HG03442 (cell line): ENCODE data around the gene OR5AU1.
A peak's percentile ranks its signal among the peaks of the same experiment; 100 is the strongest.

Source experiments
- ATAC-seq: cut with Tn5 transposase; IDR thresholded peaks from one replicate; pipeline ENCODE4 v1.9.1; 2021; ENCODE audit warnings: mild to moderate bottlenecking, moderate library complexity; ENCODE audit not compliant: unreplicated experiment

OR5AU1 gene

DNA sequence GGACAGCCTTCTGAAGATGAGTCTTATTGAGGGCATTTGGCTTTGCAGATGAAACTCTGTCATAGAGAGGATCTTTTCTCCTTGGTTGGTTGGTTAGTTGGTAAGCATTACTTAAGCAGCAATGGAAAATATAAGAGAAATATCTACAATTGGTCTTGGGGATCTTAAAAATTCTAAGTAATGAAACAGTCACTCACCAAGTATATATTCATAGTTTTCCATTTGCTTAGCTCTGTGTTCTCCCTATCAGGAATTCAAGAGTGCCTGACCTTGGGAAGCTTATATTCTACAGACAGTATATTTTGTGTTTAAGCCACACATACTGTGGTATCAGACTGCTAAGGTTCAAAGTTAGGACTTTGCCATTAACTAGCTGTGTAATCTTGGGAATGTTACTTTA lies at the start of gene OR5AU1:
TSS of gene OR5AU1 (minus strand) at position 101 of the 400 bp plus-strand sequence. CDS start 191 bp downstream, outside the sequence.
- ATAC-seq = no peak

DNA sequence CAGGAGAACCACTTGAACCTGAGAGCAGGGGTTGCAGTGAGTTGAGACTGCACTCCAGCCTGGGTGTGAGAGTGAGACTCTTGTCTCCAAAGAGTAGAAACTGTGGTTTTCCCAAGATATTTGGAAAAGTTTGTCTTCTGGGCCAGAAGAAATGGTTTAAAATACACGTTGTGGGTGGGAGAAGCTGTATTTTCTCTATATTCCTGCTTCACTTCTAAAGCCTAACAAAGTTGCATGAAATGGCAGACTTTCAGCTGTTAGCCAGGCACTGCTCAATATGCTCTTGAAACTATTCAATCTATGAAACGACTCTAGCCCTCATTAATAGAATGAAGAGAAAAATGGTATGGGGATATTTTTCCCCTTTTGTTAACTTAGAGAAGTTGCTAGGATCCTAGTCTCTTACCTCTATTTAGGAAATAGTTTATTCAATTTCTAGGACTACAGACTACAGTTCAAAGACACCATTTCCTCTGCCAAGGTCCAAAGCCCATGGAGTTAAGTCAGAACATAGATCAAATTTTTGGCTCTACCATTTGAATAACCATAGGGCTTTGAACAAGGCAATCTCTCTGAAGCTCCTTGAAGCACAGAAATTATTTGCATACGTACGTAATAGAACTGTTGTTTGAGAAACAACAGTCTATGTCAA lies 49.3 kb upstream of the OR5AU1 start:
- no peak for ATAC-seq

DNA sequence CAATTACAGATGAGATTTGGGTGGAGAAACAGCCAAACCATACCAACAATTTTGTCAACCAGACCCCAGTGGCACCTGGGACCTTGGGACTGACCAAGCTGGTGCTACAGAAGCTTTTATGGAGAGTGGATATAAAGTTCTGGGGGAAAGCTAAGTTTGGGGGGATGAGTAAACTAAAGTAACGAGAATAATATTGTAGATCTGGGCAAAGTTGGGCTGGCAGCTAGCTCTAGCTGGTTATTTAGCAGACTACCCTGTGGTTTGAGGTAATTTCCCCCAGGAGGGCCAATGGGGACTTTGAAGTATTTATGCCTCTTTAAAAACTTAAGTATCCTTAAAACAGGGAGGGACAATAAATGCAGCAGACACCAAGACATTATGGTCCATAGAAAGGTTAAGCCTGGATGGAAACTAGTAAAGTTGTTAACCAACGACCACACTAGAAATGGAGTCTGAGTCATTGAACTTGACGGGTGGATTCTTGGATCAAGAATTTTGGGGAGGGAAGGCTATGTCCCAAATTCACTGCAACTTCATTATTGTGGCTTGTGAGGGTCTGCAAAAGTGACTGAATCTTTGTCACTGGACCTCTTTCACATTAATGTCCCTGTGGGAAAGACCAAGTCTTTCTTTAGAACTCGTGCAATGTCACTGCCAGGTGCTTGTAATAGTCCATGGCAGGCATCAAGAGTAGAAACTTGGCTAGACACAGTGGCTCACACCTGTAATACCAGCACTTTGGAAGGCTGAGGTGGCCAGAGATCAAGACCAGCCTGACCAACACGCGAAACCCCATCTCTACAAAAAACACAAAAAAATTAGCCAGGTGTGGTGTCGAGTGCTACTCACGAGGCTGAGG lies 48.5 kb upstream of the OR5AU1 start:
- no peak for ATAC-seq

DNA sequence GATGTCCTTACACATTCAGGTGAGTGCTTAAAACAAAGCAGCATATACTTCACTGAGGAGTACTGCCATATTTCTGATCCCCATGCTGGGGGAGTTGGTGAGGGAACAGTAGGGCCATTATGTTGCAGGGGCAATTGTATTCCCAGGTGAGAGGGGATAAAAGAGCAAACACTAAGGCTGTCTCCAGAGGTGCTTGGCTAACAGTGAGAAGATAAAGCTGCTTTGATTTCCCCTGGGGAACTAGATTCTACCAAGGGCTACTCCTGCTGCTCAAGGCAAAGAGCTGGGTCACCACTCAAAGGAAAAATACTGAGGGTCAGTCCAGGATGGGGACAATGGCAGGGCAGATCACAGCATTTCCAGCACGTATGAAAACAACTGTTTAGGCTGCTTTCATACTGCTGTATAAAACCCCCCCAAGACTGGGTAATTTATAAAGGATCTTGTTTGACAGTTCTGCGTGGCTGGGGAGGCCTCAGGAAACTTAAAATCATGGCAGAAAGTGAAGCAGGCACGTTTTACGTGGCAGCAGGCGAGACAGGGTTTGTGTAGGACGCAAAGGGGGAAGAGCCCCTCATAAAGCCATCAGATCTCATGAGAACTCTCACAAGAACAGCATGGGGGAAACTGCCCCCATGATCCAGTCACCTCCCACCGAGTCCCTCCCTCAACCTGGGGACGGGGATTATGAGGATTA lies 47.8 kb upstream of the OR5AU1 start:
- no peak for ATAC-seq

DNA sequence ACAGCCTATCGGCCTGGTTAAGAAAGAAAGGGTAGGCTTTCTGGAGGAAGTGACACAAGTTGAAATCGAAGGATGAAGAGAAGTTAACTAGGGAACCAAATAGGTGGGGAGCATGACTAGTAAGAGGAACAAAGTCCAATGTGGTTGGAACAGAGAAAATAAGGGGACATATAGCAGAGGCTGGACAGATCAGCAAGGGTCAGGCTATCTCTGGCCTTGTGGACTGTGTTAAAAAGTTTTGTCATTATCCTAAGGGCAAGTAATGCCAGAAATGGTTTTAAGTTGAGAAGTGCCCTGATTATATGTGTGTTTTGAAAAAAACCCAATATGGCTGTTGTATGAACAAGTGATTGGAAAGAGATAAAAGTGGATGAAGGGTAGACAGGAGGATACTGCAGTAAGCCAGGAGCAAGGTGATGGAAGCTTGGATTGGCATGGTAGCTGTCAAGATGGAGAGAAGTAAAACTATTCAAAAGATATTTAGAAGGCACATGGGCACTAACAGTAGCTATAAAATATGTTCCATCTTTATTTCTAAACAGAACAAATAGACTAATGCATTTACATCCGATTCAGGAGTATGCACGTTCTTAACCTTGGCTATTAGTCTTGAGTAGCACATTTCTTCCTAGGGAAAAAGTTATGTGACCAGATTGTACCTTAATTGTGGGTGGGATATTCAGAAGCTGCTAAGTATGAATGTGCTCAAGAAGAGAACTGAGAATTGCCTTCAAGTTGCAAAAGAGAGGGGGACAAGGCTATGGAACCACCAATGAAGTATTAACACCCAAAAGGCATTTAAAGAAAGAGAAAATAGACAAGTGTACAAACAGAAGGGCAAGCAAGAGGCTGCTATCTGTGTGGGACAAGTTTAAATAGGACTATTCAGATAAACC lies 46.8 kb upstream of the OR5AU1 start:
- no peak for ATAC-seq

DNA sequence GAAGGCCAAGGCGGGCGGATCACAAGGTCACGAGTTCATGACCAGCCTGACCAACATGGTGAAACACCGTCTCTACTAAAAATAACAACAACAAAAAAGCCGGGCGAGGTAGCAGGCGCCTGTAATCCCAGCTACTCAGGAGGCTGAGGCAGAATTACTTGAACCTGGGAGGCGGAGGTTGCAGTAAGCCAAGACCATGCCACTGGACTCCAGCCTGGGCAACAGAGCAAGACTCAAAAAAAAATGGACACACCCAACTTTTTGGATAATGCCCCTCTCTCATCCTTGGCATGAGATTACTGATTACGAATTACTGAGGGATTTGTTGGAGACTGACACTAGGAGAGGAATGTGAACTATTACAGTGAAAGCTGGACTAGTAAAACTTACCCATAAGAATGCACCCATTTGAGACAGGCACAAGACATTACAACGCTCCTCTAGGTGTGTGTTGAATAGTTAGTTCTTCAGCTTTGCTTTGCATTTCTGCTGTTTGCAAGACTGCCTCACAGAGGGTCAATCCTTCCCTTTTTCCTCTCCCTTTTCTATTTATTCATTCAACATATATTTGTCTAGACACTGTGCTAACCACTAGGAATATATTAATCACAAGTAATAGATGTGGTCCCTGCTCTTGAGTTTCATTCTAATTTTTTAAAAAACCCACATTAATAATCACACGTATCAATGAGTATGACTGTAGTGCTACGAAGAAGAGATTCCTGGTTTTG lies 46.0 kb upstream of the OR5AU1 start:
- no peak for ATAC-seq

DNA sequence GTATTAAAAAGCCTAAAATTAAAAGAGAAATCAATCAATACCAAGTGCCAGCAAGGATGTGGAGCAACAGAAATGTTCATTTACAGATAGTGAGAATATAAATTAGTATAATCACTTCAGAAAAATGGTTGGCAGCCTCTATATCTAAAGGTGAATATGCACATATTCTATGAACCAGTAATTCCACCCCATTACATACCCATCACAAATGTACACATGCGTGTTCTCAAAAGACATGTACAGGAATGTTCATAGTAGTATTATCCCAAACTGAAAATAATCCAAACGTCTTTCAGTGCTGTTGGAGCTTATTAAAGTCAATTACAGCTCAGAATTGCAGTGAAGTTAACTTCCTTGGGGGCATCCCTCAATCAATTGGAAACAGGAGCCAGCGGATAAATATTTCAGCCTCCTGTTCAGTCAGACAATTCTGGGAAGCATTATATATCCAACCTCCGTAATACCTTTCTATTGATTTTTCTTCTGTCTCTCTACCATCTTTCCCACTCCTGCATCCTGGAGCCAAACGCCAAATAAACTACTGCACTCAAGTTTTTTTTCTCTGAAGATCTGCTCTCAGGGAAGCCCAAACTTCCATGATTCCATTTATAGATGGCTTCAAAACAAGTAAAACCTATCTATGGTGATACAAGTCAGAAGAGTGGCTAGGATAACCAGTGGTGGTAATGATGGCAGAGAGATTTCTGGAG lies 45.0 kb upstream of the OR5AU1 start:
- ATAC-seq = no peak

DNA sequence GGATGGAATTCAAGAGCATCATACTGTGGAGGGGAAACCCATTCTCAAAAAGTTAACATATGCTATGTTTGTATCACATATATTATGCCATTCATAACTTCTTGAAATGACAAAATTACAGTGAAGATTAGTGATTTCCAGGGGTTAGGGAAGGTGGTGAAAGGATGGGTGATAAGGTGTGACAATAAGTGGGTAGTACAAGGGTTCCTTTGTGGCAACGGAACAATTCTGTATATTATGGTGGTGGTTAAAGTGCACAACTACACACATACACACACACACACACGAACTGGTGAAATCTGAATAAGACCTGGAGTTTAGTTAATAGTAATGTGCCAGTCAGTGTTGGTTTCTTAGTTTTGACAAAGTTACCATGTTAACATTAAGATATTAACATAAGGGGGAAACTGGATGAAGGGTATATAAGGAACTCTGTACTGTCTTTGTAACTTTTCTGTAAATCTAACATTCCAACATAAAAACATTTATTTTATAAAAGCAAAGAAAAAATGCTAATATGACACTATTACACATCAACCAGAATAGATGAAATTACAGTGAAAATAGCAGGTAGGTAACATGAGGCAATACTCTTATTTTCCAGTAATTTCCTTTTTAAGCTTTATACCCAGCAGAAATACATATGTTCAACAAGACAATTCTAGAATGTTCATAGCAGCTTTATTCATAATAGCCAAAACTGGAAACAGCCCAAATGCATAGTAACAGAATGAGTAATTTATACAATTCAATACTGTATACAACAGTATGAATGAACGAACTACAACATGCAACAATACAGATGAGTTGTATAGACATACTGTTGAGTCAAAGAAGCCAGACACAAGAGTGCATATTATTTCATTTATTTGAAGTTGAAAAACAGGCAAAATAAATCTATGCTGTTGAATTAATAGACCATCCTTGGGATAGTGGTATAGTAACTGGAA lies 44.0 kb upstream of the OR5AU1 start:
- no peak for ATAC-seq

DNA sequence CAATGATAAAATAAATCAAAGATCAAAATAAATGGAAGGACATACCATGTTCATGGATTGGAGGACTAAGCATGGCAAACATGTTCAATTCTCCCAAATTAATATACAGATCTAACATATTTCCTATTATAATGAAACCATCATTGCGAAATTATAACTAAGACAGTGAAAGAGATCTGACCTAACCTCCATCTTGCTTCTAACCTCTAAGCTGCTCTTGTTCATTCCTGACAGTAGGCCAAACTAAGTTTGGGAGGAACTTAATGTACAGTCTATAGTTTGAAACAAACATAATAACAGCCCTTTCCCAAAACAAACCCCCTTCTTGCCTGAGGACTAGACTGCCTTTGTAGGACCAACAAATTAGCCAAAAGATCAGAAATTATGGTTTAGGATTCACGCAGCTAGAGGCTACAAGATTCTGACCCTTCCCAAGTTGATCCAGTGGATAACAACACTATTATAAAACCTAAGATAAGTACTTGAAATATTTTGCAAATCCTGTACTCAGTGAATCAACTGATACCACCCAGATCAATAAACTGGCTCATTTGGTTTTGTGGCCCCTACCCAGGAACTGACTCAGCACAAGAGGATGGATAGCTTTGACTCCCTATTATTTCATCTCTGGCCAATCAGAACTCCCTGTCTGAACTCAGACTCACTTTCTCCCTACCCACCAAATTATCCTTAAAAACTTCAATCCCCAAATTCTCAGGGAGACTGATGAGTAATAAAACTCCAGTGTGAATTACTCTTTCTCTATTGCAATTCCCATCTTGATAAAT lies 41.7 kb upstream of the OR5AU1 start:
- ATAC-seq = no peak

DNA sequence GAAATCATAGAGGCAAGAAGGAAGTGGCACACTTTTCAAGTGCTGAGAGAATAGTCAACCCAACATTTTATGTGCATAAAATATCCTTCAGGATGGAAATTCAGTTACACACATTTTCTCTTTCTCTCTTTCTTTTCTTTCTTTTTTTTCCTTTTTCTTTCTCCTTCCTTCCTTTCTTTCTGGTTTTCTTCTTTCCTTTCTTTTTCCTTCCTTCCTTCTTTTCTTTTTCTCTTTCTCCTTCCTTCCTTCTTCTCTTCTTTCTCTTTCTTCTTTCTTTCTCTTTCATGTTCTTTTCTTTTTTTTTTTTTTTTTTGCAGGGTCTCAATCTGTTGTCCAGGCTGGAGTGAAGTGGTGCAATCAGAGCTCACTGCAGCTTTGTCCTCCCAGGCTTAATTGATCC lies 38.7 kb upstream of the OR5AU1 start:
- no peak for ATAC-seq

DNA sequence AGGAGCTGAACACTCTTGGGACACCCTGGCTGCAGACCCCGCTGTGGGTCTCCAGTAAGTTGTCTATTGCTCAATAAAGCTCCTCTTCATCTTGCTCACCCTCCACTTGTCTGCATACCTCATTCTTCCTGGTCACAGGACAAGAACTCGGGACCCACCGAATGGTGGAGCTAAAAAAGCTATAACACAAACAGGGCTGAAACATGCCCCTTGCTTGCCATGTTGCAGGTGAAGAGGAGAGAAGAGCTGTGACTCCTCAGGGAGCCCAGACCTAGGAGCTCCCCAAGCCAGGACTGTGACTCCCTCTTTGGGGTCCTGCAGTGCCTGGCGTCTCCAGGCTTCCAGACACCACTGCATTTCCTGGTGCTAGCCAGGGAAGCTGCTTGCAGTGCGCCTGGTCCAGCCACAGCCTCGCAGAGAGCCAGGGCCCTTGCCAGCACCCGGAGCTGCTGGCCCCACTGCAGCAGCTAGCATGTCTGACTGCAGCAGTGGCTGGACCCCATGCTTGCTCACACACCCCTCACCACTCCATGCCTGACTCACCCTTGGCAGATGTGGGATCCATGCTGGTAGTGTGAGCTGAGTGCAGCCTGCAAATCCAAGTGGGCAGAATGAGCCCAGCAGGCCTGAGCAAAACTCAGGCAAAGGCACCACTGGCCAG lies 37.1 kb upstream of the OR5AU1 start:
- no peak for ATAC-seq

DNA sequence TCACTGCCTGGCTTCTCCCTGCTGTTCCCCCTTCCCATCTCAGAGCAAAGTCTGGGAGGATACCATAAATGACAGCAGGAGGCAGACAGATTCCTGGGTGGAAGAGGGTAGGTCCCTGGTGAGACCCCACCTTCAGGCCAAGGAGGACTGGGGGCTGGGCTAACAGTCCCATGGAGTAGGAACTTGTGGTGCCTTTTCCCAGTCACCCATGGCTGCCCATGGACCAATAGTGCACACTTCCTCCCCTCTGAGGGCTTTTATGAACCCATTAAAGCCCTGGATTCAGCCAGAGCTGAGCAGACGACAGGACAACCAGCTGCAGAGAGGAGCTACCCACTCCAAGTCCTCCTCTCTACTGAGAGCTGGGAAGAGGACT lies 36.6 kb upstream of the OR5AU1 start:
- no peak for ATAC-seq

DNA sequence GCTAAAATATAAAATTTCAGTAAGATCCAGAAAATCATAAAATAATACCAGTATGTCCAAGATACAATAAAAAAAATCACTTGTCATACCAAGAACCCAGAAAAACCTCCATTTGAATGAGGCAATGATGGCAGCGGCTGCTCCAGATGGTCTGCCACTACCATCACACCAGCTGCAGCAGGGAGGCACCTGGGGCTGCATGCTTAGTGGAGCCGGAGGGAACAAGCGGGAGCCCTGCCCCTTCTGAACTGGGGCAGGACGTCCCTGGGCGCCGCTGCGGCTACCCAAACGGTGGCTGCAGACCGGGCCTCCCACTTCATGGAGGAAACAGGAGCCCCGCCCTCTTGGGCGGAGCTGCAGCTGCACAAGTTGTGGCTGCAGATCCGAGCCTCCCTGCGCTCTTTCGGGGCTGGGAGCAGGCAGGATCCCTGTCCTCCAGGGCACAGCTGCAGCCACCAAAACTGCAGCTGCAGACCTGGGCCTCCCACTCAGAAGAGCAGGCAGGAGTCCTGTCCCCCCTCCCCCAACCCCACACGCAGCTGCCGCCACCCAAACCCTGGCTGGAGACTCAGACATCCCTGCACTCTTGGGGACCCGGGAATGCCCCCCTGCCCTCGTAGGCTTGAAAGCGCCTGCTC lies 36.1 kb upstream of the OR5AU1 start:
- ATAC-seq = peak; percentile 95

DNA sequence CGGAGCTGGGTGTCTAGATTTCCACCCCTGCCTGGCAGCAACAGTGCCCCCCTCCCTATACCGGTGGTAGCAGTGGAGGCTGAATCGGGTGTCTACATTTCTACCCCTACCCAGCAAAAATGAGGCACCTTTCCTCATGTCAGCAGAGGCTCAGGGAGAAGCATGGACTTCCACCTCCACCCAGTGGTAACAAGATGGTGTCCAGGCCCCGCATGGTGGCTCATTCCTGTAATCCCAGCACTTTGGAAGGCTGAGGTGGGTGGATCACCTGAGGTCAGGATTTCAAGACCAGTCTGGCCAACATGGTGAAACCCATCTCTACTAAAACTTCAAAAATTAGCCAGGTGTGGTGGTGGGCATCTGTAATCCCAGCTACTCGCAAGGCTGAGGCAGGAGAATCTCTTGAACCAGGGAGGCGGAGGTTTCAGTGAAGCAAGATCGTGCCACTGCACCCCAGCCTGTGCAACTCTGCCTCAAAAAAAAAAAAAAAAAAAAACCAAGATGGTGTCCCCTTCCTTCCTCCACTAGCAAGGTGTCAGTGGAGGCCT lies 35.5 kb upstream of the OR5AU1 start:
- no peak for ATAC-seq

DNA sequence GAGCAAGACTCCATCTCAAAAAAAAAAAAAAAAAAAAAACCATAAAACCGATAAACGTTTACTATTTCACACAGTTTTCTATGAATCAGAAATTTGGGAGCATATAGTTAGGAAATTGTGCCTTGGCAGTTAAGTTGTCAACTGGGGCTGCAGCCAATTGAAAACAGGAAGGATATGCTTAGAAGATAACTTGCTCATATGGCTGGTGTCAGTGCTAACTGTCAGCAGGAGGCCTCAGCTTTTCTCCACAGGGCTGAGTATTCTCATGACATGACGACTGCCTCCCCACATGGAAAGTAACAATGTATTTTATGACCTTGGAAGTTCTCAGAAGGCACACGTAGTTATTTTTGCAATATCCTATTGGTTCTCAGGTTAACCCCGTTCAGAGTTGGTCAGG lies 29.6 kb upstream of the OR5AU1 start:
- no peak for ATAC-seq

DNA sequence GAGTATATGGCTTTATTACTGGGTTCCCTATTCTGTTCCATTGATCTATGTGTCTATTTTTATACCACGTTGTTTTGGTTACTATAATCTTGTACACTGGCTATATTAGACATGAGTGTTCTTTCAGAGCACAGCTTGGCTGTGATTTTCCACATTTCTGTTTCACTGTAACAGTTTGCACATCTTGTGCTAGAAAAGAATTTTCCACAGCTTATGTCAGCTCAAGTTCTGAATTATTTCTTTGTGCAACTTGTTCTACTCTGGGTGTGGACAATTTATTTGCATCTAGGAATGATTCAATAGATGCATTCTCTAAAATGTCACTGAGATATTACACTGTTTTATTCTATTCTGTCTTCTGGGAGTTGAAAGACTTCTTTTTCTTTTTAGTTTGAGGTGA lies 28.4 kb upstream of the OR5AU1 start:
- no peak for ATAC-seq
